GM21825 (cell line): ENCODE results near the gene SKP1.
A peak's percentile ranks its signal among the peaks of the same experiment; 100 is the strongest.

ENCODE experiments used
- ATAC-seq: cut with Tn5 transposase; IDR thresholded peaks from one replicate; pipeline ENCODE4 v1.9.1; 2021; ENCODE audit warnings: mild to moderate bottlenecking, moderate library complexity; ENCODE audit not compliant: unreplicated experiment

SKP1 gene

GRCh38 chr5:134143944-134144941, 32.5 kb downstream of the SKP1 start:
- ATAC-seq: no peak

GRCh38 chr5:134143431-134143830, 33.3 kb downstream of the SKP1 start:
- ATAC-seq: no peak

GRCh38 chr5:134142806-134143205, 33.9 kb downstream of the SKP1 start:
- ATAC-seq: no peak

- no peak for ATAC-seq
These were observed 34.7 kb downstream of the SKP1 start for GRCh38 chr5:134142052-134142451.

GRCh38 chr5:134141331-134142050, 35.3 kb downstream of the SKP1 start:
- ATAC-seq: no peak

GRCh38 chr5:134140530-134141201, 36.1 kb downstream of the SKP1 start:
- no peak for ATAC-seq

DNA sequence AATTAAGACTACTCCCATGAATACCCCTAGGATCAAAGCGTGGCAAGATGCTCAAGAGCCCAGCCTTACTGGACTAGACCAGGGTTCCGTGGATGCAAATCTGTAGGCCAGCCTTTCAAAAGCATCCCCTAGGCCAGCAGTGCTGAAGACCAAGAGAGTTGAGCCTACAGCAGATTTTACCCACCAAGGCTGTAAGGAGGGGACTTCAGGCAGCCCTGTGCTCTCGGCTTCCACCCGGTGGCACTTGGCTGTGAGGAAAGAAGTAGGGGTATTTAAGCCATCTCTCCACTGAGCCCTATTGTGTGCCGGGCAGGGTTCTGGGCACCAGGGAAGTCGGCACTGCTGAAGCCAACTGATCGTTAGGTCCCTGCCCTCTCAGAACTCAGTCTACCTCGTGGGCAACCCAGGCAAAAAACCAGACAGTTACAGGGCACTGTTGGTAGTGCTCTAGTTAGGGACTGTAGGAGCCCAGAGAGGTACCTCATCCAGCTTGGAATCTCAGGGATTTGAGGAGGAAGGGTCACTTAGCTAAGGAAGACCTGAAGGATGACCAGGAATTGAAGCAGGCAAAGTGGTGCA, 36.8 kb downstream of the SKP1 start:
- ATAC-seq: no peak

GRCh38 chr5:134139377-134139851, 37.3 kb downstream of the SKP1 start:
- ATAC-seq: no peak

GRCh38 chr5:134138416-134139376, 38.1 kb downstream of the SKP1 start:
- peak; percentile 63 for ATAC-seq

DNA sequence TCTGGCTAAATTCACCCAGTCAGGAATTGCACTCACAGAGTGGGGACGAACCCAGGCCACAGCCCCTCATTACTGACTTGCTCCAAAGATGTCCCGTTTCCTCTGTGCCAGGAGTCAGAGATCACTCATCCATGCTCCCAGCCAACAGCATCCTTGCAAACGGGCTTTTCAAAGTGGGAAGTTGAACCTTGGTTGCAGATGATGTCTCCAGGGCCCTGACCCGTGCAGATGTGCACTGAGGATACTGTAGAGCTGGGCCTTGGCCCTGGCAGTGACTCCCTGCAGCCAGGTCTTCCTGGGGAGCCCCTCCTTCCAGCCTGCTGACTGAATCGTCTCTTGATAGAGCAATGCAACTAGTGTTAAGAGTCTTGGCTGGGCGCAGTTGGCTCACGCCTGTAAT, 40.0 kb downstream of the SKP1 start:
- no peak for ATAC-seq

DNA sequence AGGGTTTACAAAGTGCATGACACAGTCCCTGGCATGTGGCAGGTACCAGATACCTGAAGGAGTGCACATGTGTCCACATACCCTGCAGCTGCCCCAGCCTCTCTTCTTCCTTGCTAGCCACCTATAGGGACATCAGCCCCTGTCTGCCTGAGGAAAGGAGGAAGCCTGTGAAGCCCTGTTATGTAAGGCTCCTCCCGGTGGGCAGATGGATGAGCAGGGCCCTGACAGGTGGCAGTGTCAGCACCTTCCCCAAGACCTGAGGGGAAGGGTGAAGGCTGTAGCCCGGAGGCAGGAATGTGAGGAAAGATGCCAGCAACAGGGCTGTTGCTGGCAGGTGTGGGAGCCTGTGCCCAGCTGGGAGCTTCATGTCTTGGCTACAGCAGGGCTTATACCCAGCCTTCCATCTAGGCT, 40.5 kb downstream of the SKP1 start:
- no peak for ATAC-seq

GRCh38 chr5:134135091-134135655, 41.6 kb downstream of the SKP1 start:
- ATAC-seq: no peak

- no peak for ATAC-seq
These were observed 42.7 kb downstream of the SKP1 start for GRCh38 chr5:134133995-134134541.

- ATAC-seq: no peak
These were observed 43.4 kb downstream of the SKP1 start for GRCh38 chr5:134133188-134133994.

DNA sequence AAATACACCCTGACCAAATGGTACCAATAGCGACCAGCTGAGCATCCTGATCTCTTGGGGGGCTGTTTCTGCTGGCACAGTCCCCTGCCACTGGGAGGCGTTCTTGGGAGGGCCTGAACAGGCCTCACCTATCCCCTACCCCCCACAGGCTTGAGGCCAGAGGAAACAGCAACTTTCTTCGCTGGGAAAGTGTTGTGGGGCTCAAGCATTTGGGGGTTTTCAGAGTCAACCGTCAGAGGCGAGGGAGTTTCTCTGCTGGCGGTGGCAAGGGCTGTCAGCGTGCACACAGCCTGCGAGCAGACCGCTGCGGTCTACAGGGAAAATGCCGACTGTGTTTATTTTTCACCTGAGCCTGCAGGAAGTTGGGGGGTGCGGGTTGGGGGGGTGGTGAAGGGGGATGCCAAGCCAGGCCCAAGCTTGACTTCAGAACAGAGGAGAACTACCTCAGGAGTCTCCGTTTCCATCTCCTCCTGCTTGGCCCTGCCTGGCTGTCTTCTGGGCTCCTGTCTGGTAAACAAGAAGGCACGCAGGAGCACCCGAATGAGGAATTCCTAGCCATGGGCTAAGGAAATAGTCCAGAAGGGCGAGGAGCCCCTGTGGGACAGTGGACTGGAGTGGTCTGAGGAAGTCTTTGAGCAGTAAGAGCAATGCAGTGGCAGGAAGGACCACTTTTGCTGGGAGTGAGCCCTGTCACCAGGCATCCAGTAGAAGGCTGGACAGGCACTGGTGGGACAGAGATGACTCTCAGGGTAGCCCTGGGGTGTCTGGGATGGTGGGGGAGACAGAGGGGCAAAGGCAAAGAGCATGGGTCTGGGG, 44.2 kb downstream of the SKP1 start:
- peak; percentile 63 for ATAC-seq

DNA sequence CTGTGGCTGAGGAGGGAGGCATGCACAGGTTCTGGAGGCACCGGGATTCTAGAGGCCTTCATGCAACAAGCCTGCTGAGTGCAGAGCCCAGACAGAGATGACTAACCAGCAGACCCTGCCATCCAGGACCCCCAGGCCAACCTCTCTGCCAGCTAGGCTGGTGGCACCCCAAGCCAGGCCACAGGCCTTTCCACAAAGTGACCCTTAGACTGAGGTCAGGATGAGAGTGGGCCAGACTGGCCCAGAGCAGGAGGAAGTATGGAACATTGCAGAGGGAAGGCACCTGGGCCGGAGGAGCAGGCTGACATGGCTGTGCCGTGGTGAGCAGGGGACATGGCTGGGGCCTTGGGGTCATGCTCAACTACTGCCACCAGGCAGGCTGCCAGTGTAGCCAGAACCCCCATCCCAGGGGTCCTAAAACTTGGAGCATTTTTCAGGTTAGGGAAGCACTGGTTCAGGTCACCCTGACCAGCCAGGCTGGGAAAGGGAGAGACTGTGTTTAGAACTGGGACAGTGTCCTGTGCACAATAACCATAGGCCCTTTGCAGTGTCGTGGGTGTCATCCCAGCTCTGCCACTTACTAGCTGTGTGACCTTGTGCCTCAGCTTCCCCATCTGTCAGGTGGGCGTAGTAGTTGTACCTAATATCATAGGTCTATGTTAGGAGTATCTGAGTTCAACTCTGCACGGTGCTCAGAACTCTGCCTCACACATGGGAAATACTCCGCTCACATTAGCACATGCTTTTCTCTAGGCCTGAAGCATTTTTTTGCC, 45.0 kb downstream of the SKP1 start:
- ATAC-seq: no peak

GRCh38 chr5:134131165-134131564, 45.6 kb downstream of the SKP1 start:
- ATAC-seq: no peak
